ENCODE measurements around the gene CDK5.

The CDK5 gene

GRCh38 chr7:151011097-151011409 is 46.6 kb downstream of the CDK5 start:
- no peak overlapping the region for H3K27ac ChIP-seq (ENCODE audit: low read depth, low read length)
- H3F3A ChIP-seq (ENCODE audit: insufficient read depth), result no peaks in the 10 kb centered on the region
- no peaks in the 10 kb centered on the region for H3K9me3 ChIP-seq (ENCODE audit: insufficient read depth, low read length)
- TF ChIP-seq EZH2phosphoT487 (conservative IDR thresholded peaks at IDR 0.05; ENCODE audit: low read length), result no peak
- TF ChIP-seq CTCF (IDR thresholded peaks at IDR 0.05; ENCODE audit: insufficient read depth, low read length, poor library complexity, severe bottlenecking), result no peak
- no peak overlapping the region for H3K4me3 ChIP-seq (ENCODE audit: insufficient read depth, low read length, poor library complexity, severe bottlenecking)
- H3K79me2 ChIP-seq (ENCODE audit: insufficient read depth, low read length), result no peaks in the 10 kb centered on the region
- H2AFZ ChIP-seq (ENCODE audit: low read depth, low read length, severe bottlenecking), result no peak overlapping the region
- no peaks in the 10 kb centered on the region for H3K36me3 ChIP-seq (ENCODE audit: low read length)
- no peaks in the 10 kb centered on the region for H3K9me2 ChIP-seq (replicated peaks; ENCODE audit: insufficient read depth, low read length)
- no peak overlapping the region for H3K4me2 ChIP-seq (ENCODE audit: low read depth, low read length, poor library complexity, severe bottlenecking)
- no peaks in the 10 kb centered on the region for H4K20me1 ChIP-seq (ENCODE audit: low read depth, low read length)
- H3K9ac ChIP-seq (ENCODE audit: low read length), result no peak overlapping the region
- no peaks in the 10 kb centered on the region for H3K27me3 ChIP-seq (ENCODE audit: low read length)

GRCh38 chr7:151010307-151011096 is 47.2 kb downstream of the CDK5 start:
- H3K4me3 ChIP-seq (ENCODE audit: insufficient read depth, low read length, poor library complexity, severe bottlenecking), result no peak overlapping the region
- no peaks in the 10 kb centered on the region for H3F3A ChIP-seq (ENCODE audit: insufficient read depth)
- H4K20me1 ChIP-seq (ENCODE audit: low read depth, low read length), result no peaks in the 10 kb centered on the region
- TF ChIP-seq EZH2phosphoT487 (conservative IDR thresholded peaks at IDR 0.05; ENCODE audit: low read length) (no peak), CTCF (IDR thresholded peaks at IDR 0.05; ENCODE audit: insufficient read depth, low read length, poor library complexity, severe bottlenecking) (no peak)
- H3K9me2 ChIP-seq (replicated peaks; ENCODE audit: insufficient read depth, low read length), result no peaks in the 10 kb centered on the region
- no peaks in the 10 kb centered on the region for H3K36me3 ChIP-seq (ENCODE audit: low read length)
- H3K9me3 ChIP-seq (ENCODE audit: insufficient read depth, low read length), result no peaks in the 10 kb centered on the region
- H3K4me2 ChIP-seq (ENCODE audit: low read depth, low read length, poor library complexity, severe bottlenecking), result no peak overlapping the region
- H3K9ac ChIP-seq (ENCODE audit: low read length), result no peak overlapping the region
- H2AFZ ChIP-seq (ENCODE audit: low read depth, low read length, severe bottlenecking), result no peak overlapping the region
- no peaks in the 10 kb centered on the region for H3K27me3 ChIP-seq (ENCODE audit: low read length)
- H3K79me2 ChIP-seq (ENCODE audit: insufficient read depth, low read length), result no peaks in the 10 kb centered on the region
- no peak overlapping the region for H3K27ac ChIP-seq (ENCODE audit: low read depth, low read length)

- H3K9me3 ChIP-seq (ENCODE audit: insufficient read depth, low read length), result no peaks in the 10 kb centered on the region
- no peak overlapping the region for H3K4me2 ChIP-seq (ENCODE audit: low read depth, low read length, poor library complexity, severe bottlenecking)
- no peak overlapping the region for H3K9ac ChIP-seq (ENCODE audit: low read length)
- no peaks in the 10 kb centered on the region for H3K36me3 ChIP-seq (ENCODE audit: low read length)
- H3K27me3 ChIP-seq (ENCODE audit: low read length), result no peaks in the 10 kb centered on the region
- H3K27ac ChIP-seq (ENCODE audit: low read depth, low read length), result no peak overlapping the region
- TF ChIP-seq CTCF (IDR thresholded peaks at IDR 0.05; ENCODE audit: insufficient read depth, low read length, poor library complexity, severe bottlenecking) (no peak), EZH2phosphoT487 (conservative IDR thresholded peaks at IDR 0.05; ENCODE audit: low read length) (no peak)
- no peaks in the 10 kb centered on the region for H3K9me2 ChIP-seq (replicated peaks; ENCODE audit: insufficient read depth, low read length)
- H2AFZ ChIP-seq (ENCODE audit: low read depth, low read length, severe bottlenecking), result no peak overlapping the region
- no peaks in the 10 kb centered on the region for H3K79me2 ChIP-seq (ENCODE audit: insufficient read depth, low read length)
- no peak overlapping the region for H3K4me3 ChIP-seq (ENCODE audit: insufficient read depth, low read length, poor library complexity, severe bottlenecking)
- H4K20me1 ChIP-seq (ENCODE audit: low read depth, low read length), result no peaks in the 10 kb centered on the region
- no peaks in the 10 kb centered on the region for H3F3A ChIP-seq (ENCODE audit: insufficient read depth)
Observed at GRCh38 chr7:151010037-151010306, 47.7 kb downstream of the CDK5 start.
